Mucosa of stomach (tissue), 1 donor: ENCODE measurements around the gene ACSS1.
A peak's percentile ranks its signal among the peaks of the same experiment; 100 is the strongest.

Experiments
- H3K27me3 ChIP-seq: one replicate; pipeline ENCODE4 v1.7.0; 2013; ENCODE audit warnings: mild to moderate bottlenecking, low read length; ENCODE audit not compliant: control insufficient read depth, insufficient read depth
- H3K36me3 ChIP-seq: one replicate; pipeline ENCODE4 v1.7.0; 2013; ENCODE audit warnings: low read length; ENCODE audit not compliant: control insufficient read depth, insufficient read depth
- H3K4me1 ChIP-seq: one replicate; pipeline ENCODE4 v1.7.0; 2013; ENCODE audit warnings: mild to moderate bottlenecking, low read length; ENCODE audit not compliant: control insufficient read depth, insufficient read depth
- H3K4me3 ChIP-seq: one replicate; pipeline ENCODE4 v1.7.0; 2013; ENCODE audit warnings: low read length
- H3K9ac ChIP-seq: one replicate; pipeline ENCODE4 v1.7.0; 2013; ENCODE audit warnings: mild to moderate bottlenecking, low read length, moderate library complexity
- H3K9me3 ChIP-seq: one replicate; pipeline ENCODE4 v1.7.0; 2013; ENCODE audit warnings: mild to moderate bottlenecking, low read length, moderate library complexity; ENCODE audit not compliant: control insufficient read depth
- donor health status: Pancreatic carcinoma.

The ACSS1 gene

GRCh38 chr20:25046736-25047666 is 10.9 kb downstream of the ACSS1 start:
- Histone ChIP-seq H3K4me3 (no peak overlapping the region), H3K27me3 (no peaks in the 10 kb centered on the region), H3K9me3 (no peaks in the 10 kb centered on the region), H3K9ac (no peak overlapping the region), H3K36me3 (peaks cover 15% of the 10 kb centered on the region), H3K4me1 (peaks cover 38% of the 10 kb centered on the region)

- Histone ChIP-seq H3K4me1 (peaks cover 40% of the 10 kb centered on the region), H3K36me3 (peaks cover 15% of the 10 kb centered on the region), H3K4me3 (no peak overlapping the region), H3K9me3 (no peaks in the 10 kb centered on the region), H3K9ac (no peak overlapping the region), H3K27me3 (no peaks in the 10 kb centered on the region)
Measured at GRCh38 chr20:25046181-25046641, 11.7 kb downstream of the ACSS1 start.

- Histone ChIP-seq H3K4me1 (peaks cover 45% of the 10 kb centered on the region), H3K9ac (no peak overlapping the region), H3K36me3 (peaks cover 15% of the 10 kb centered on the region)
Measured at GRCh38 chr20:25045343-25045712, 12.6 kb downstream of the ACSS1 start.

GRCh38 chr20:25044660-25045342 is 13.1 kb downstream of the ACSS1 start:
- H3K27me3 ChIP-seq, result no peaks in the 10 kb centered on the region
- no peak overlapping the region for H3K4me3 ChIP-seq
- no peak overlapping the region for H3K9ac ChIP-seq
- H3K4me1 ChIP-seq, result peaks cover 50% of the 10 kb centered on the region
- H3K9me3 ChIP-seq, result no peaks in the 10 kb centered on the region
- peaks cover 15% of the 10 kb centered on the region for H3K36me3 ChIP-seq

More at GRCh38 chr20:25045343-25045712, 12.6 kb downstream of the ACSS1 start:
- H3K9me3 ChIP-seq, result no peaks in the 10 kb centered on the region
- no peaks in the 10 kb centered on the region for H3K27me3 ChIP-seq
- H3K4me3 ChIP-seq, result no peak overlapping the region

GRCh38 chr20:25044261-25044560 is 13.7 kb downstream of the ACSS1 start:
- Histone ChIP-seq H3K4me3 (no peak overlapping the region), H3K27me3 (no peaks in the 10 kb centered on the region), H3K9me3 (no peaks in the 10 kb centered on the region), H3K4me1 (peaks cover 56% of the 10 kb centered on the region), H3K36me3 (peaks cover 15% of the 10 kb centered on the region), H3K9ac (no peak overlapping the region)

- no peak overlapping the region for H3K9ac ChIP-seq
- no peak overlapping the region for H3K4me3 ChIP-seq
- H3K4me1 ChIP-seq, result peaks cover 56% of the 10 kb centered on the region
- H3K36me3 ChIP-seq, result peaks cover 15% of the 10 kb centered on the region
- no peaks in the 10 kb centered on the region for H3K27me3 ChIP-seq
- H3K9me3 ChIP-seq, result no peaks in the 10 kb centered on the region
Measured at GRCh38 chr20:25043499-25044260, 14.3 kb downstream of the ACSS1 start.

- H3K36me3 ChIP-seq, result peaks cover 15% of the 10 kb centered on the region
- H3K9me3 ChIP-seq, result no peaks in the 10 kb centered on the region
- no peaks in the 10 kb centered on the region for H3K27me3 ChIP-seq
- no peak overlapping the region for H3K9ac ChIP-seq
- no peak overlapping the region for H3K4me3 ChIP-seq
- peaks cover 56% of the 10 kb centered on the region for H3K4me1 ChIP-seq
Measured at GRCh38 chr20:25042531-25043498, 15.1 kb downstream of the ACSS1 start.

- Histone ChIP-seq H3K9ac (no peak overlapping the region), H3K27me3 (no peaks in the 10 kb centered on the region), H3K4me1 (peaks cover 57% of the 10 kb centered on the region), H3K9me3 (no peaks in the 10 kb centered on the region), H3K4me3 (no peak overlapping the region), H3K36me3 (peaks cover 12% of the 10 kb centered on the region)
Measured at GRCh38 chr20:25041813-25042530, 16.0 kb downstream of the ACSS1 start.

GRCh38 chr20:25040438-25040831 is 17.5 kb downstream of the ACSS1 start:
- Histone ChIP-seq H3K9ac (peak overlapping the region; percentile 42), H3K27me3 (no peaks in the 10 kb centered on the region), H3K4me3 (no peak overlapping the region), H3K9me3 (no peaks in the 10 kb centered on the region), H3K4me1 (peaks cover 72% of the 10 kb centered on the region), H3K36me3 (peaks cover 3% of the 10 kb centered on the region)

GRCh38 chr20:25039697-25040437 is 18.1 kb downstream of the ACSS1 start:
- Histone ChIP-seq H3K9ac (peak overlapping the region; percentile 42), H3K4me3 (no peak overlapping the region), H3K27me3 (no peaks in the 10 kb centered on the region), H3K36me3 (no peaks in the 10 kb centered on the region), H3K9me3 (no peaks in the 10 kb centered on the region), H3K4me1 (peaks cover 73% of the 10 kb centered on the region)
